Inferior parietal cortex (tissue), 1 donor: ENCODE results near the gene PI4KA.
"Not testable (repeated sequence)": the region's sequence is repeated elsewhere in the genome, so short reads cannot be mapped to it uniquely, and the experiment has no call there.

Experiments
- DNase-seq: peaks from one replicate; pipeline ENCODE4 v3.0.0-alpha.2; 2016; ENCODE audit errors: extremely low spot score

PI4KA gene

DNA sequence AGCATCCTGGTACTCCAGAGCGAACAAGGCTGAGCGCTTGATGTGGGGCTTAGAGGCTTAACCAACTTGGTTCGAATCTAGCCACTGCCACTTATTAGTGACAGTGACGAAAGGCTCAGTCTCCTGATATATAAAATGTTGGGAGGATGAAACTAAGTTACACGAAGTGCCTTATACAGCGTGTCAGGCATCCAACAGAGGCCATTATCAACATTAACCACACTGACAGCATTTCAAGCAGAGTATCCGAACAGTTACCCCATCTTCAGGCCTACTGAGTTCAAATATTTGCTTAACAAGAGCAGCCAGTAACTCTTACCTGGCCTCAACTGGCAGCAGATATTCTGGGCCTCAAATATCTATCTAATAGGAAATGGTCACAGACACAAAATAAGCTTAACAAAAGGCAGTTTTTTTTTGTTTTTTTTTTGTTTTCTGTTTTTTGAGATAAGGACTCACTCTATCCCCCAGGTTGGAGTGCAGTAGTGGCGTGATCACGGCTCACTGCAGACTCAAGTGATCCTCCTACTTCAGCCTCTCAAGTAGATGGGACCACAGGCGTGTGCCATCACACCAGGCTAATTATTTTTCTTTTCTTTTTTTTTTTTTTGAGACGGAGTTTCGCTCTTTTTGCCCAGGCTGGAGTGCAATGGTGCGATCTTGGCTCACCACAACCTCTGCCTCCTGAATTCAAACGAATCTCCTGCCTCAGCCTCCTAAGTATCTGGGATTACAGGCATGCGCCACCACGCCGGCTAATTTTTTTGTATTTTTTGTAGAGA, 81.8 kb downstream of the PI4KA start:
- no peak for DNase-seq

DNA sequence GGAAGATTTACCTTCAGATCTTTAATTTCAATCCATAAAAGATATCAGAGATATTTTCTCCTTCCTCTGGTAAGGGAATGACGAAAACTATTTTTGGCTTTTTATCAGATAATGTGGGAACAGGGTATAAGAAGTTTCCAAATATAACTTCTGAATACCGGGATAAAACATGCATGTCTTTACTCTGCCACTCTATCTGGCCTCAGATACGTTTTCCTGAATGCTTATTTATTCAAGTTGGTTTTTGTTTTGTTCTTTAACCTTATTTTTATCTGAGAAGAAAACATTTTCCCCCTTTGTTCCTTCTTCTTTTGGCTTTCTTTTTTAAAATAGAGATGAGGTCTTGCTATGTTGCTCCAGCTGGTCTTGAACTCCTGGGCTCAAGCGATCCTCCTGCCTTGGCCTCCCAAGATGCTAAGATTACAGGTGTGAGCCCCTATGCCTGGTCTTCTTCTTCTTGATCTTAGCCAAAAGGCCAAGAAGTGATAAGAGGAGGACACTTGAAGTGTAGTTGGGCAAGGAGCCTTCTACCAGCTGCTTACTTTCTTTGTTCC, 83.2 kb downstream of the PI4KA start:
- no peak for DNase-seq

DNA sequence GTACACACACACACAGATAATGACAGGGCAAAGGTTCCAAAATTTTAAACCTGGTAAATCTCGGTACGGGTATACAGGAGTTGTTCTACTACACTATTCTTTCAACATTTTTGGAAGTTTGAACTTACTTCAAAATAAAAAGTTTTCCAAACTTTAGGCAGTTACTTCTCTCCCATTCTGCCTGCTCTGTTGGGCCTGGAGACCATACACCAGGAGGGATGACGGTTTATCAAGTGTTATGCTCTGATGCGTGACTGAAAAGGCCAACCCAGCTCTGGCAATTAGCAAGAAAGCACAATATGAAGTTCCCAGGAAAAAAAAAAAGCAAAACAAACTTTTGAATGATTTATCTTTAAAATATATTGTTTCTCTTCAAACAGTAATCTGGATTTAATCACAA, 83.7 kb downstream of the PI4KA start:
- DNase-seq = no peak

DNA sequence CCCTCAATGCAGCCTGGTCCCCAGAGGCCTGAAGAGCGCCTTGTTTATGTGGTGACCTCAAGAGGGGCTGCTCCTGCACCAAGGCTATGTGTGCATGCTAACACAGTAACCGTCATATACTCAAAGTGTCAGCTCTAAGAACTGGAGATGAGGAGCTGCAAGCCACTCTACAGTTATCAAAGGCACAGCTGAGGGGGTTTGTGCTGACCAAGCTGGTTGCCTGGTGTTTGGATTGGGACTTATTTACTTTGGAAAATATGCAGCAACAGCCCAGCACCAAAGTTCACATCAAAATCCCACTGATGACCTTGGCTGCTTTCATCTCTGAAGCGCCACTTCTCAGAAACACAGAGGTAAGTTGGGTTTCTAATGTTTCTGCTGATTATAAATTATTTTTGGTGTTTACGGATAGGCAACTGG, 84.8 kb downstream of the PI4KA start, which contains the start of gene SERPIND1:
Gene SERPIND1 (plus strand): TSS at position 321 of the 420 bp plus-strand sequence. CDS start 5,200 bp downstream, outside the sequence.
- DNase-seq = no peak

DNA sequence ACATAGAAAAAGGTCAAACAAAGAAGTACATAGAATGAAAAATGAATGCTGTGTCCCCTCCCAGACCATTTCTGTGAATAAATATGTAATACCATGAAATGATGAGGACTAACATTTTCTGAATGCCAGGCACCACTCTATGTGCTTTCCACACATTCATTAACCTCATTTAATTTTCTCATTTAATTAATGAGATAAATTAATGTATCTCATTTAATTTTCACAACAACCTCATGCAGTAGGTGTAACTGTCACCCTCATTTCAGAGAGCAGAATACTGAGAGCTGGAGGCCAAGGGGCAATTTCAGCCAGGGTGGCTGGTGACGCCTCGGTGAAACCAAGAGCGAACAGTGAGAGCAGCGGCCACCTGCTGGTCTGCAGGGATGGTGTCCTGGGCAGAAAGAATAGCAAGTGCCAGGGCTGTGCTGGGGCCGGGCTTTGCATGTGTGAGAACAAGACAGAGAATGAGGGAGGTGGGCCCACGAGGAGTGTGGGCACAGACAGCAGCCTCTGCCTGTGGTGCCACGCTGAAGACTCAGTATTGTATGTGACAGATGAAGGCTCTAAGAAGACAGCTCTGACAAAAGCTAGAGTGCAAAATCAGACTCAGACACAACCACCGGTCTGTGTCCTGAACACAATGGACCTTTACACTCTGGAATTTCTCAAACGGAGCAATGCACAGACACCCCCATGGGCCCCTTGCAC, 86.5 kb downstream of the PI4KA start:
- DNase-seq = no peak

DNA sequence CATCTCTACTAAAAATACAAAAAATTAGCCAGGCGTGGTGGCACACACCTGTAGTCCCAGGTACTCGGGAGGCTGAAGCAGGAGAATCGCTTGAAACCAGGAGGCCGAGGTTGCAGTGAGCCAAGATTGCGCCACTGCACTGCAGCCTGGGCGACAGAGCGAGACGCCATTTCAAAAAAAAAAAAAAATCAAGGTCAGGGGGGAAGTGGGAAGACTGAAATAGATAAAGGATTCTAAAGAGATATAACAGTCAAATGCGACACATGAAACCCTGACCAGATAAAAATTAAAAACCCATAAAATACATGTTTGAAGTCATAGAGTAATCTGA, 89.2 kb downstream of the PI4KA start:
- DNase-seq = not testable (repeated sequence)

DNA sequence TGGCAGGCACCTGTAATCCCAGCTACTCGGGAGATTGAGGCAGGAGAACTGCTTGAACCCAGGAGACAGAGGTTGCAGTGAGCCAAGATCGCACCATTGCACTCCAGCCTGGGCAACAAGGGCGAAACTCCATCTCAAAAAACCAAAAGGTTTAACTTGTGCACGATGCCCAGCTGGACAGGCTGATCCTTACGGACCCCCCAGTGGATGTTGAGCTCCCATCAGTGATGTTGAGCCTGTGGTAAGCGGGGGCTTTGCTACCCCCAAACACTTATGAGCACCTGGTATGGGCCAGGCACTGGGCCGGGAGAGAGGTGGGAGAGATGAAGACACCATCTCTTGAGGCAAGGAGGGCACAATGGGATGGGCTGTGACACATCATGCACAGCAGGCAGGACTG, 92.1 kb downstream of the PI4KA start:
- DNase-seq = no peak

DNA sequence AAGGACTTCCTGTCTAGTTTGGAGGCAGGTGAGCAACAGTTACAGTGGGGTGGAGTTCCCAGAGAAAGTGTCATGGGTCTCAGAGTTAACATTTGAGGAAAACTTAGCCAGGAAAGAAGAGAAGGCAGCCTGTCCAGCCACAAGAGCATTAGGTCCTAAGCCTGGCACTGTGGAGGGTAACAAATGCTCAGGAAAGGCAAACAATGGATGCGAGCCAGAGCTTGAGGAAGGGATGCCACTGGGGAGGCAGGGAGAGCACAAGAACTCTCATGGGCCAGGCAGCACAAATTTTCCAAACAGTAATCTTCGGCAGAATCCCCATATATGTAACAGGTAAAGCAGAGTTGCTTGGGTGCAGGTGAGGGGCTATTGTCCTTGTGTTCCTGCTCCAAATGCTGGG, 92.7 kb downstream of the PI4KA start:
- no peak for DNase-seq

DNA sequence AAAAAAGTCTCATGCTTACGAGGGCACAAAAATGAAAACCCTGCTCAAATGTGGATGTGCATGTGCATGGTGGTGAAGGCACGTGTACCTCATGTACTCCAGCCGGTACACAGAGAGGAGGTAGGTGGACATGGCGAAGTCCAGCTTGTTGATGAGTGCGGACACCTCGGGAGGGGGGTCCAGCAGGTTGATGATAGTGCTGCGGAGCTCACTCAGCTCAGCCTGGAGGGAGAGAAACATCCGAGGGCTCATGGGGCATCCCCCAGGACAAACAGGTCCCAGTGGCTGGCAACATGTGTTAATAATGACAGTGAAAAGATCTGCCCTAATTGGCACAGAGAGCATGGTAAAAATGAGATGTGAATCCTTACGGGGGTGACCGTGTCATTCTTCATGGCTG, 93.9 kb downstream of the PI4KA start:
- no peak for DNase-seq

DNA sequence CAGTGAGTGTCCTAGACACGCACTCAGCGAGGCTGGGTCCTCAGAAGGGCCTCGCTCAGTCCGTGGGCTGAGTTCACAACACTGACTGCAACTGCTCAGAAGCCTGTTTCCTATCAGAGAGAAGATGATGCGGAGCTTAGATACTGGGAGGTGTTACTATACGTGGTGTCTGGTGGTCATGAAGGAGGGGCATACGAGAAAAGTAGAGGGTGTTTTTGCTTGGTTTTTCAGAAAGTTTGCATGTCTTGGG, 94.2 kb downstream of the PI4KA start:
- no peak for DNase-seq

DNA sequence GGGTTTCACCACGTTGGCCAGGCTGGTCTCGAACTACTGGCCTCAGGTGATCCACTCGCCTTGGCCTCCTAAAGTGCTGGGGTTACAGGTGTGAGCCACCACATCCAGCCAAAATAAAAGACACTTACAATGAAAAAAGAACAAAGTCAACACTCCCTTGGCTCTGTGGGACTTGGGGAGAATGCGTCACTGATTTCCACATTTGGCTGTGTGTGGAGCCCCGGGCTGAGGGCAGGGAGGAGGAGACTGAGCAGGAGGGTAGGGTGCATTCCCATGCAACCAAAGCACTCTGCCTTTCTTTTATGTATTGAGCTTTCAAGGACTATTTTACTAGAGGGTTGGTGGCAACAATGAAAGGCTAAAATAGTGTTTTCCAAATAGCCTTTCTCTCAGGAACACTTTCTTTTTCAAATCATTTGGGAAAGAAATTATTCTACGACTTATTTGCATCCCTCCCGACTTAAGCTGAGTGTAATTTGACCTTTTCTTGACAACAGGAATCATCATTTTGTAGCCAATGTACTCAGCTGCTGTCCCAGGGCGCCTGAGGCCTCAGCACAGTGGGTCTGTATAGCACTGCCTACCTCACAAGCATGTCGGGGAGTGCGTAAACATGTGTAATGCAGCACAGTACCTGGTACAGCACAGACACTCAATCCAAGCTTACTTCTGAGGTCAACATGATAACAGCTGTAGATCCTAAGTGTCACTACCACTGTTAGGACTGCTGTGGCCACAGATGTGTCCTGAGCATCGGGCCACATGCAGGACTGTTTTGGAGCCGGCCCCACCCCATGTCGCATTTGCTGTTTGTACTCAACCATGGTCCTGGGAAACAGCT, 94.8 kb downstream of the PI4KA start:
- no peak for DNase-seq

DNA sequence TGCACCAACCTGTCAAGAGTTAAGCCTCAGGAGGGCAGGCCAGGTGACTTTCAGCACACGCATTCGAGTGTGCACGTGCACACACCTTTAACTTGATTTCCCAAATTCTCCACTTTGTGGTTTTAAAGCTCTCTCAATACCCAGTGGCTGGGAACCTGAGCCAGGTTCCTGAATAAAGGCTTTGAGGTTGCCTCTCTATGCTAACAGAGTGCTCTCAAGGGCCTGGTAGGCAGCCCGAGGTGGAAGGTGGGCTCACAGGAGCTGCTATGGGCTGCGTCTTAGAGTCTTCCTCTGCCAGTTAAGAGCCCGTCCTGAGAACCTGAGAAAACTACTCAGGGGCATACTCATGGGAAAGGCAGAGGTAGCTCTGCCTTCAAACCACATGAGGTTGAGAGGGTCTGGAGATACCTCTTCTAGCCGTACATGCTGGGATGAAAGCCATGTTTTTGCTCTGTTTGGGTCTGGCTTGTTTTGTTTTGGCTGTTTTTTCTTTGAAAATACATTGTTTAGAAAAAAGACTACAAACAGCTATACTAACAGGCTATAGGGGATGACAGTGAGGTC, 96.3 kb downstream of the PI4KA start:
- DNase-seq = no peak

DNA sequence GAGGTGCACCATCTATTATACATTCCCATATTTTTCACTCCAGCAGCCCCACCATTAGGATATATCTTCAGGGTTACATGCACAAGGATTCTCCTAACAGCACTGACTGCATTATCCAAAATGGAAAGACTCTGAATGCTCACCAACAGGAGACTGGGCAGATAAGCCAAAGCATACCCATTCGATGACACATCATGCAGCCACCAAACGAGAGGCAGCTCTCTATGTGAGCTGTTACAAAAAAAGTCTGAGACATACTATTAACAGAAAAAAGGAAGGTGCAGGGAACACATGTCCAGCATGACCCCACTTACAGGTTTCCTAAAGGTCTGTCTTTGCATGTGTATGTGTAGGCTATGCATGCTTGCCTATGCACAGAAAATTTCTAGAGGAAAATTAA, 97.1 kb downstream of the PI4KA start:
- DNase-seq = no peak

DNA sequence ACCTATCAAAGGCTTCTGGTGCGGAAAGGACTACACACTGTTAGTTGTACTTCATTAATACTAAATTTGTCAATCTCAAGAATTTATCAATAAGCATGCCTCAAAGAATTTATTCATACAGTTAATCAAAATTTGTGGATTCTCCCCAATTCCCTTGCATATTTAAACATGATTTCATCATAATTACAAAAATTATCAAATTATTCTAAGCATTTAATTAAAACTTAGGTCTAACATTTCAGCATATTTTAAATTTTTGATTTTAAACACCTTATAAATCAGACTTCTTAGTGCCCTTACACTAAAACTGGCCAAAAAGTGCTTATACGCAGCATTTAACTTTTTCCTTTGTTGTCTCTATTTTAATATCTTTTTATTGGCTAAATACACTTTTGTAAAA, 98.5 kb downstream of the PI4KA start:
- DNase-seq = no peak

DNA sequence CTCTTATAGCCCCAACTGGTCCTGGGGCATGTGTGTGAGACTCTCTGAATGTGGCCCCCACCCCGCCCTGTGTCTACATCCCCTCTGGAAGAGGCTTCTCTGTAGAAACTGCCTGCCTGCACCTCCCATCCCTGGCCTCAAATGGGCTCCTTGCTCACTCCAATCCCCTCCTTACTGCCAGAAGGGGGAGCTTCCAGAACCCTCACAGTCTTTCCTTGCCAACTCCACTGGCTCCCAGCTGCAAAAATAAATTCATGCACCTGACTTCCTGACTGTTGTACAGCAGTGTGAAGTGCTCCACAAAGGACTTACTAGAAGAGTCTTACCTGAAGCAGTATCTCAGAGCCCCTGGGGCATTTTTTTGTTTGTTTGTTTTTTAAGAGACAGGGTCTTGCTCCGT, 99.9 kb downstream of the PI4KA start:
- DNase-seq = no peak

DNA sequence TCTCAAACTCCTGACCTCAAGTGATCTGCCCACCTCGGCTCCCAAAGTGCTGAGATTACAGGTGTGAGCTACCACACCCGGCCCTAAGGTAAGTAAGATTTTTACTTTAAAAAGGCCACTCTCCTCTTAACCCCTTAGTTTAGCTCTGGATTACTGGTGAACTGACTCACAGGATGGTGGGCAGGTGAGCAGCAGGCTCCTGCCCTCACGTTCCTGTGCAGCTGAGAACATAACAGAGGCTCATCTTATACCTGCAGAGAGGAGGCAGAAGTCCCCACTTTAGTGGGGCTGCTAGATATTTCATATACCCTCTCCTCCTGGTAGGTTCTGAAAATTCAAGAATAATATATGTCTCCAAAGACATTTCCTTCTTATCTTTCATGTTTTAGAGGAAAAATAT, 101.8 kb downstream of the PI4KA start:
- DNase-seq = no peak

DNA sequence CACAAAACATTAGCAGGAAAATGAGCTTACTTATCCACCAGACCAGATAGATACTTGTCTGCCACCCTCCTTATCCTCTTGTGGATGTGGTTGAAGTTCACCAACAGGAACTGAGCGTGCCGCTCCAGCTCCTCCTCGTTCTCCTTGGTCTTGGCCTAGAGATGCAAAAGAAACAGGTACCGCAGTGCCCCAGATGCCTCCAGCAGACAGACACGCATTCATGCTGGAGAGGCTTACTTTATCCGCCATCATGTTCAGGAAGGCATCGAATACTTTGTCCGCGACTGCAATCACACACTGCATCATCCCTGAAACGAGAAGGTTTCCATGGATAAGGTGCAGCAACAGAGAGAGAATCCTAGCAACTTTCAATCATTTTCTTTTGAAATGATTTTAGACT, 105.7 kb downstream of the PI4KA start:
- no peak for DNase-seq

DNA sequence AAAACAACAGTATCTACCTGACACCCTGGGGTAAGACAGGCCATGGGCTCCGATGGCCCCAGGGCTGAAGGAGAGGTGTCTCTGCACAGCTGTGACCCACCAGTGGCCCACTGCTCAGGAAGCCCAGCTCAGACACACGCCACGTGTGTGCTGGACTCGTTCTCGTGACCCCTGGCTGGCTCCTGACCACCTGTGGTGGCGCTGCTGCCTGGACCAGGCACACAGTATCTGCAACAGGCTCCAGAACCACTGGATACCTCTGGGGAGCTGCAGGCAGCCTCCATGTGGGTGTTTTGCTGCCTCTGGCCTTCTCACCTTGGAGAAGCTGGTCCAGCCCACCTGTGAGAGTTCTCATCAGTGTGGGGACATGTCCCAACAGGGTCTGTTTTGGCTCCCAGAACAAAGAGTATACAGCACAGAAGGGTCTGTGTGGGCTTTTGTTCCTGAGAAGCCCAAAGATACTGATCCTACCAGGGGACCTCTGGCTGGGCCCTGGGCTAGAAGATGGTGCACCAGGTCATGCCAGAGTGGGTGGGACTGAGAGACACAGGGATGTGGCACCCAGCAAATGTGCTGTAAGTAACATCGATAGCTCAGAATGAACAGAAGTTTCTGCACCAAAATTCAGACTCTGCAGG, 106.4 kb downstream of the PI4KA start:
- no peak for DNase-seq

DNA sequence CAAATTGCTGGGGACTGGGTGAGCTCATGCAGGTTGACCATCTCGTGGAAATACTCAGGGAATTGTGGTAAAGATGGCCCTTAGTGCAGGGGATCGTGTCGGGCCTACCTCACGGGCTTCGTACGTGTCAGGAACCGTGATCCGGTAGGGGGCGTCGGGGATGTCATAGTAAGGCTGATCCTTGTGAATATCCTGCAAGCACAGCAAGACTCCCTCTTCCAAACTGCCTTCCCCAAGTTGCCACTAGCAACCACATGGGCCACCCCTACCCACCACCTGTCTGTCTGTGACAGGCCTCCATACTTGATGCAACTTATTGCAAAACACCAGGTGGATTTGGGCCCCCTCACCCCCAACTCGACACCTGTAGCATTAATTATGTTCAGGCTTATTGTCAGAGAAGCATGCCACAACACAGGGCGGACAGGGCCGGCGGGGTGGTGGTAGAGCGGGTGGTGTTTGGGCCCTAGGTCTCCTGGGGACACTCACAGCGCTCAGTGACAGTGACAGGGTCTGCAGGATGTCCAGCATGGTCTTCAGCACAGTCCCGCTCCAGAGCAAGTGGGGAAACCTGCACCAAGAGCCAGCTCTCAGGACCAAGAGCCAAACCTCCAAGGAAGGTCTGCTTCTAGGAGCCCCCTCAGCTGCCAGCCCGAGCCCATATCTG, 107.3 kb downstream of the PI4KA start:
- no peak for DNase-seq

DNA sequence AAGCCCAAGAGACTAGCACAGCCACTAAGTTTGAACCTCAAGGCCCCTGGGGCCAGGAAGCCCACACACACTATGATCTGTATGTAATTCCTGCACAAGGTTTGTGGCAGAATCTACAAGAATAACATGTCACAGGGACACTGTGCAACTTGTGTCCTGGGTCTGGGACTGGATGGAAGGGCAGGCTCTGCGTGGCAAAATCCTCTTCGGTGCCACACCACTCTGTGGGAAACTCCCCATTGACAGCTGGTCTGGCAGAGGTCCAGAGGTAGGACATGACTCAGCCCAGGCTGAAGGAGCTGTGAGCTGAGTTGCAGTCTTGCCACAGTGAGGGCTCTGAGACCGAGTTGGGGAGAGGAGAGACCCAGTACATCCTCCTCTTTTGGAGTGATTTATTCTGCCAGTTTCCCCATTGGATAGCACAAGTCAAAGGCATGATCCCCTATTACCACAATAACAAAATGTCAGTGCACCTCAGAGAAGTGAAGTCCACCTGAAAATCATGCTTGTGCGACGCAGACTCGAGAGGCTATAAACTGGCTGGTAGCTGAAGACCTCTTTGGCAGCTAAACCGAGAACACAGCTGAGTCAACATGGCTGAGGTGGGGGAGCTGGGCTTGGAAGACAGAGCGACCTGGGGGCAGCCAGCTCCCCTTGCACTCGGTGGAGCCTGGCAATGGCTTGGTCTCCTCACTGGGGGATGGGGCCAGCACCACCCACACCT, 108.0 kb downstream of the PI4KA start:
- peak; percentile 72 for DNase-seq

DNA sequence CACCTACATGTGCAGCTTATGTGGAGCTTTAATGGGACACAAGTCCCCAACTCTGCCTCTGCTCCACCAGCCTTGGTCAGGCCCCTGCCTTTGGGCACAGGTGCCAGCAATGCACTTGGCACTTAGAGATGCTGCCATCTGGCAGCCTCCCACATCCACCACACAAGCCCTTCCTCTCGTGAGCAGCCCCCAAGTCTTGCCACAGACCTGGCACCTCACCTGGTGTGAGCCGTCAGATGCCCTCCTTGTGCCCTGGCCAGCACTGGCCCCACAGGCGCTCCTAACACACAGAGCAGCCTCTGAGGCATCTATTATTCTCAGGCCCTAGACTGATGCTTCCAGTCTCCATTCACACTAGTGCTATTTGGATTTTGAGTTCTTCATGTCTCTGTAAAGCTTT, 109.2 kb downstream of the PI4KA start:
- no peak for DNase-seq
